ENCODE measurements around the gene RNF8.
"Not testable (repeated sequence)": the region's sequence is repeated elsewhere in the genome, so short reads cannot be mapped to it uniquely, and the experiment has no call there.

Gene RNF8

DNA sequence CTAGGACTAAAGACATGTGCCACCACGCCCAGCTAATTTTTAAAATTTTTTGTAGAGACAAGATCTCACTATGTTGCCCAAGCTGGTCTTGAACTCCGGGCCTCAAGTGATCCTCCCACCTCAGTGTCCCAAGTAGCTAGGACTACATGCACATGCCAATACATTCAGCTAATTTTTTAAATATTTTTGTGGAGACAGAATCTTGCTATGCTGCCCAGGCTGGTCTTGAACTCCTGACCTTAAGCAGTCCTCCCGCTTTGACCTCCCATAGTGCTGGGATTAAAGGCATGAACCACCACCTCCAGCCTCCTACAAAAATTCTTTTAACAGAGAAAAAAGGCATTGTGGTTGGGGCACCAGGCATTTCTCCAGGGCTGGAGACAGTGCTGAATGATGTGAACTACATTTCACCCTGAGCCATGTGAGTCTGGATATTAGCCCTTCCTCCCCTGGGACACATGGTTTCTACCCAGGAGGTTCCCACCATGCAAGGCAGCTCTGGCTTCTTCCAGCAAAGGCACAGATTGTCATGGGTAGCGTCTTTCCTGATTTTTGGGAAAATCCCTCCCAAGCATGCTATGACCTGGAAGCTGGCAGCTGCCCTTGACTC lies 42.9 kb downstream of the RNF8 start:
- in situ Hi-C loops (cut with MboI; ENCODE audit: low sequenced_read_pairs), result no loop called here

GRCh38 chr6:37399131-37399530 lies 45.3 kb downstream of the RNF8 start:
- in situ Hi-C loops (cut with MboI; ENCODE audit: low sequenced_read_pairs), result no loop called here

DNA sequence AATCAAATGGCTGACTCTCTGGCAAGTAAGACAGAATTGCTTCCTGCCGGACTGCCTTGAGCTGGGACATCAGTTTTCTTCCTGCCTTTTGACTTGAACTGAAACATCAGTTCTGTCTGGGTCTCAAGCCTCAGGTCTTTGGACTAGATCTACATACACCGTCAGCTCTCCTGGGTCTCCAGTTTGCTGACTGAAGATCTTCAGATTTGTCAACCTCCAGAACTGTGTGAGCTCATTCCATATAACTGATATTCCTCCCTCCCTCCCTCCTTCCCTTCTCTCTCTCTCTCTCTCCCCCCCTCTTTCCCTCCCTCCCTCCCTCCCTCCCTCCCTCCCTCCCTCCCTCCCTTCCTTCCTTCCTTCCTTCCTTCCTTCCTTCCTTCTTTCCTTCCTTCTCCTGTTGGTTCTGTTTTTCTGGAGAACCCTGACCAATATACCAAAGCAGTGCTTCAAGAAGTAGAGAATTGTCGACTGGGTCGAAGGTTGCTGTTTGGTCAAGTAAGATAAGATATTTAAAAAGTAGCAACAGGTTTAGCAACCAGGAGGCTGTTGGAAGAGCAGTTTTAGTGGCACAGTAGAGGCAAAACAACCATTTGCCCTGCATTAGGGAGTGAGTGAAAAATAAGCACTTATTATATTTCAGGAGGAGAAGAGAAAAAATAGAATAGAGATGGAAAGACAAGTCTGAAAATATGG lies 46.2 kb downstream of the RNF8 start:
- in situ Hi-C loops (cut with MboI; ENCODE audit: low sequenced_read_pairs), result no loop called here

DNA sequence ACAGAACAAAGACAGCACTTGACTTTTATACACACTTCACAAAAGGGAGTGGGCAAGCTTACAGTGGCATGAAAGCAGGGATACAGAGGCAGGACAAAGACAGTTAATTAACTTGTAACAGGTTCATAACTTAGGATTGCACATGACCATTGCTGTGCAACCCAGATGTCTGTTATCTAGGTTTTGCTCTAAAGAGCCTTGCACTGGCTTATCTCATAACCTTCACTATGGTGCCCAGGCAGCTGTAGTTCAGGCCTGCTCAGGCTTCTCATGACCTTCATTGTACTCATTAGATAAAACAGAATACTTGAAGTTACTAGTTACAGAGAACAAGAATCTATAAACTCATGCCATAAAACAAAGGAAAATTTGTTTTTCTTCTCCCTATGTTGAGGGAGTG lies 47.9 kb downstream of the RNF8 start:
- in situ Hi-C loops (cut with MboI; ENCODE audit: low sequenced_read_pairs), result not testable (repeated sequence)

DNA sequence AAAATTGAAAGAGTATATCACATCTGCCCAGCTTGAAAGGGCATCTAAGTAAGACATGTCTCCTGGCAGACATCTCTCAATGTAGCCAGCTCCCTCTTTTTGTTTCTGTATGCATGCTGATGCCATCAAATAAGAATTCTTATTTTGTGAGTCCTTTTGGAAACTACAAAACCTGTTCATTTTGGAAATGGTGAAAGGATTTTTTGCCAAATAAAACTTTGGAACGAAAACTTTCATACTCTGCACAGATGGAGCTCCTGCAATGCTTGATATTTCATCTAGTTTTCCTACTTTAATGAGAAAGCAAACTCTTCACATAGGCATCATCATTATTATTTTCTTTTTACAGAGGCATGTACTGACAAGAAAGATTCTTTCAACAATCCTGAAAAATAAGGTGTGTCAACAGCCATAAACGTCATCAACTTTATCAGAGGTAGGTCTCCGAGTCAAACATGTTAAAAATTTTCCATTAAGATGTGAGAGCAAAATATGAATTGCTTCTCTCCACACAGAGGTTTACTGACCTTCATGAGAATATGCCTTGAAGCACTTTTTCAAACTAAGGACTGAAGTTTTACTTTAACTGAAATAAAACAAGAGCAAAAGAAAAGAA lies 53.1 kb downstream of the RNF8 start:
- in situ Hi-C loops (cut with MboI; ENCODE audit: low sequenced_read_pairs), result no loop called here

- in situ Hi-C loops (cut with MboI; ENCODE audit: low sequenced_read_pairs), result no loop called here
Observed at GRCh38 chr6:37407948-37408347, 54.2 kb downstream of the RNF8 start.

DNA sequence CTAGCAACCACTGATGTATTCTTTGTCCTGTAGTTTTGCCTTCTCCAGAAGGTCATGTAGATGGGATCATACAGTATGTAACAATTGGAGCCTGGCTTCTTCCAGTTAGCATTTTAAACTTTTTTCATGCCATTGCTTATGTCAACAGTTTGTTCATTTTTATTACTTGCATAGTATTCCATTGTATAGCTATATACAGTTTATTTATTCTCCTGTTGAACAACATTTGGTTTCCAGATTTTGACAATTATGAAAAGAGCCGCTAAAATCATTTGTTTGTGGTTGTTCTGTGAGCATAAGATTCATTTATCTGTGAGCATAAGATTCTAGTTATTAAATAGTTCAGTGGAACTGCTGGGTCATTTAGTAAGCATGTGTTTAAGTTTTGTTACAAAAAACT lies 55.7 kb downstream of the RNF8 start:
- in situ Hi-C loops (cut with MboI; ENCODE audit: low sequenced_read_pairs), result no loop called here

GRCh38 chr6:37417393-37417792 lies 63.6 kb downstream of the RNF8 start:
- in situ Hi-C loops (cut with MboI; ENCODE audit: low sequenced_read_pairs), result no loop called here

DNA sequence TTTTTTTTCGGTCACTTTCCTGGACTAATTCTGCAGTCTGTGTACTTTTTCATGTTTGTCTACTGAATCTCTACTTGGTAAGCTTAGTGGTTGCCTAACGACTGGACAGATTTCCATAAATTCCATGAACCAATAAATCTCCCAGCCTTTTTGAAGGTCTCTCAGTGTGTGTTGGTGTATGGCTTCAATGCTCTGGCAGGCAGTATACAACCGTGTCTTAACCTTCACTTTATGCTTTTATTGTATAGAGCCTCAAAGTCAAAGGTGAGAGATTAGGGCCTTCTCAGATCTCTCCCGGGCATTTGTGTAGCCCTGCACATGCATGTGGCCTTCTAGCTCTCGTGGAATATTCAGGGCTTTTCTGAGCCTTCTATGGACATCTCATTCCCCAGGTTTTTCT lies 64.9 kb downstream of the RNF8 start:
- in situ Hi-C loops (cut with MboI; ENCODE audit: low sequenced_read_pairs), result no loop called here

GRCh38 chr6:37426058-37426944 lies 72.5 kb downstream of the RNF8 start:
- in situ Hi-C loops (cut with MboI; ENCODE audit: low sequenced_read_pairs), result no loop called here

- in situ Hi-C loops (cut with MboI; ENCODE audit: low sequenced_read_pairs), result no loop called here
Observed at GRCh38 chr6:37426945-37427510, 73.2 kb downstream of the RNF8 start.

DNA sequence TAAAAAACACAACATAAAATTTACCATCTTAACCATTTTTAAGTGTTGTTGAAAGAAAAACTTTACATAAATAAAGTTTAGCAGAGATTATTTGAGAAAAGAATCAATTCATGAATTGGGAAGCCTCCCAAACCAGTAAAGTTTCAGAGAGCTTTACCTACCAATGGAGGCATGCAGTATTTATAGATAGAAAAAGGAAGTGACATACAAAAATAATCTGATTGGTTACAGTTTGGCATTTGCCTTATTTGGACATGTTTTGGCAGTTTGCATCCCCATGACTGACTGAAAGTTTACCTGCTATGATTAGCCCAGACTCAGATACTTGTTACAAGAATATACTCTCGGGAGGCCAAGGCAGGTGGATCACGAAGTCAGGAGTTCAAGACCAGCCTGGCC lies 75.6 kb downstream of the RNF8 start:
- in situ Hi-C loops (cut with MboI; ENCODE audit: low sequenced_read_pairs), result no loop called here

GRCh38 chr6:37432590-37432915 lies 78.8 kb downstream of the RNF8 start:
- in situ Hi-C loops (cut with MboI; ENCODE audit: low sequenced_read_pairs), result no loop called here

GRCh38 chr6:37432916-37433656 lies 79.3 kb downstream of the RNF8 start, which contains the start of gene CMTR1:
Gene CMTR1, plus strand, starts transcription at chr6:37433221. Its CDS starts 2,409 bp downstream, at chr6:37435630.
- in situ Hi-C loops (cut with MboI; ENCODE audit: low sequenced_read_pairs), result no loop called here

- in situ Hi-C loops (cut with MboI; ENCODE audit: low sequenced_read_pairs), result no loop called here
Observed at GRCh38 chr6:37433657-37434271, 80.0 kb downstream of the RNF8 start.

- in situ Hi-C loops (cut with MboI; ENCODE audit: low sequenced_read_pairs), result no loop called here
Observed at GRCh38 chr6:37435373-37435772, 81.6 kb downstream of the RNF8 start.

GRCh38 chr6:37435816-37436215 lies 82.0 kb downstream of the RNF8 start:
- in situ Hi-C loops (cut with MboI; ENCODE audit: low sequenced_read_pairs), result no loop called here

DNA sequence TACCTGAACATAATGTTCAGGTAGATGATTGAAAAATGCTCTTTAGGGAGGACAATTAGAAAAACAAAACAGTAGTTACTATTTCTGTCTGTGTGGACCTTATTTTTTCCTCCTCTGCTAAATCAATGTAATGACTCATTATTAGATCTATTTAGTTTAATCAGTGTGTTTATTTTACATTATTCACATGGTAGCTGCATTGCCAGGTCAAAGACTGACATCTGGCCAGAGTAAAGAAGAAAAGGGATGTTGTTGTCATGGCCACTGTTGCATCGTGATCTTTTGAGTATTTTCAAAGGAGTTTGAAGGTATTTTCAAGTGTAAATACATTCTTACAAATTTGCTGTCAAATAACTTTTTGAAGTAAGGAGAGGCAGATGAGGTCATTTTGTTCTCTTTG lies 85.1 kb downstream of the RNF8 start:
- in situ Hi-C loops (cut with MboI; ENCODE audit: low sequenced_read_pairs), result no loop called here

GRCh38 chr6:37441651-37442050 lies 87.9 kb downstream of the RNF8 start:
- in situ Hi-C loops (cut with MboI; ENCODE audit: low sequenced_read_pairs), result no loop called here
